ENCODE measurements around the gene TIAM2. TPM values are rescaled to one million over a fixed set of nuclear protein-coding genes. Genes with fewer than 3 reads are reported as not detected.

TIAM2 gene
- total RNA-seq, 4 donors from 2014 or later, result 25.7 to 77.1 (median 56.6) TPM

DNA sequence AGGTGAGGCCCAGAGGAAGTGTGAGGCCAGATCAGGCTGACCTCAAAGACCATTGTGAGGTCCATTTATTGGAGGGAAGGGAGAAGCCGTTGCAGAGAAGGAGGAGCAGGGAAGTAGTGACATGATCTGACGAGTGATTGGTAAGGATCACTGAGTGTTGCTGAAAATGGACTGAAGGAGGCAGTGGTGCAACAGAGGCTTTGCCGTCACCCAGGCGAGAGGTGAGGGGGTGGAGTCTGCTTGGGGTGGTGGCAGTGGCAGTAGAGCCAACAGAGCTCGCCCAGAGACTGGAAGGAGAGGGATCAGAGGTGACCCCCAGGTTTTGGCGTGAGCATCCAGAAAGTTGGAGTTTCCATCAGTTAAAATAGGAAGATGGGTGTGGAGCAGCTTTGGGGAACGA lies 200.8 kb downstream of the TIAM2 start:
- no peak overlapping the region for H3K4me3 ChIP-seq
- TF ChIP-seq, protein P1, sequence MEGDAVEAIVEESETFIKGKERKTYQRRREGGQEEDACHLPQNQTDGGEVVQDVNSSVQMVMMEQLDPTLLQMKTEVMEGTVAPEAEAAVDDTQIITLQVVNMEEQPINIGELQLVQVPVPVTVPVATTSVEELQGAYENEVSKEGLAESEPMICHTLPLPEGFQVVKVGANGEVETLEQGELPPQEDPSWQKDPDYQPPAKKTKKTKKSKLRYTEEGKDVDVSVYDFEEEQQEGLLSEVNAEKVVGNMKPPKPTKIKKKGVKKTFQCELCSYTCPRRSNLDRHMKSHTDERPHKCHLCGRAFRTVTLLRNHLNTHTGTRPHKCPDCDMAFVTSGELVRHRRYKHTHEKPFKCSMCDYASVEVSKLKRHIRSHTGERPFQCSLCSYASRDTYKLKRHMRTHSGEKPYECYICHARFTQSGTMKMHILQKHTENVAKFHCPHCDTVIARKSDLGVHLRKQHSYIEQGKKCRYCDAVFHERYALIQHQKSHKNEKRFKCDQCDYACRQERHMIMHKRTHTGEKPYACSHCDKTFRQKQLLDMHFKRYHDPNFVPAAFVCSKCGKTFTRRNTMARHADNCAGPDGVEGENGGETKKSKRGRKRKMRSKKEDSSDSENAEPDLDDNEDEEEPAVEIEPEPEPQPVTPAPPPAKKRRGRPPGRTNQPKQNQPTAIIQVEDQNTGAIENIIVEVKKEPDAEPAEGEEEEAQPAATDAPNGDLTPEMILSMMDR (IDR thresholded peaks at IDR 0.05), result no peak
- TF ChIP-seq POLR2A (IDR thresholded peaks at IDR 0.05), result no peak
- H3K9me3 ChIP-seq, result no peaks in the 10 kb centered on the region
- no peak overlapping the region for H3K27ac ChIP-seq
- intact Hi-C loops (cut with DNase I; ENCODE audit: low total_unique reads), result no loop called here
- DNase-seq, result no peak
- no peaks in the 10 kb centered on the region for H3K27me3 ChIP-seq
- H3K4me1 ChIP-seq, result no peaks in the 10 kb centered on the region
- no peaks in the 10 kb centered on the region for H3K36me3 ChIP-seq

DNA sequence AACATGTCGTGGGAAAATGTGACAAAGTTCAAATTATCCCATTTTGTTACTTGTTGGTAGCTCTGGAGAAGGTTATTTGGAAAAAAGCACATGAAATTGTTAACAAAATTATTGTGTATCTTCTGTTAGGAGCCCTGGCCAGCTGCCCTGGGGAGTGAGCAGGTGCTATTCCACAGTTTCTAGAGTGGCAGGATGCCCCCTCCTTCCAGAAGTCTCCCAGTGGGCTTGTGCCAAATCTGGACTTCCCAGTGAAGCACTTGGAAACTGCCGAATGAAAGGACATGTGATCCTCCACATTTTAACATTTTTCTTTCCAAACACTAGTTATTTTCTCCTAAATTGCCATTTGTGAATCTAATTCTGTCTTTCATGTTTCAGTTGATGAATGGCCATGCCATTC lies 201.8 kb downstream of the TIAM2 start:
- TF ChIP-seq, protein P1 (IDR thresholded peaks at IDR 0.05), result no peak
- TF ChIP-seq POLR2A (IDR thresholded peaks at IDR 0.05), result no peak
- Histone ChIP-seq H3K27ac (no peak overlapping the region), H3K36me3 (no peaks in the 10 kb centered on the region), H3K4me1 (no peaks in the 10 kb centered on the region), H3K27me3 (no peaks in the 10 kb centered on the region), H3K9me3 (no peaks in the 10 kb centered on the region), H3K4me3 (no peak overlapping the region)
- DNase-seq, result no peak
- intact Hi-C loops (cut with DNase I; ENCODE audit: low total_unique reads), result no loop called here

DNA sequence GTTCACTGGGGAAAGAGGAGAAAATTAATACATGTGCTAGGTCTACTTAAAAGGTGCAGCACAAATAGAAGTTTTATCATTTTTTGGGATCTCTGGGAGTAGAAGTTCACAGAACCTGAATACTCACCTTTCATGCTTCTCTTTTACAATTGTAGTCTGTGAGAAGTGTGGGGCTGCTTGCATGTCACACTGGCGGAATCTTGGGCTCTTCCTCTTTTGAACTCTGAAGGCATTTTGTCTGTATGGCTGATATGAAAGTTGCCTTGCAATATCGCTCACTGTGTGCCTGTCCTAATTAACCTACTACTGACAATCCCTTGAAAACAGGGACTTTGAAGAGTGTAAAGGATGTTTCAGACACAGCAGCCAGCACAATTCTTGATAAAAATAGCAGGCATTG lies 202.8 kb downstream of the TIAM2 start:
- Histone ChIP-seq H3K4me3 (no peak overlapping the region), H3K9me3 (no peaks in the 10 kb centered on the region), H3K4me1 (no peaks in the 10 kb centered on the region), H3K27me3 (no peaks in the 10 kb centered on the region), H3K36me3 (no peaks in the 10 kb centered on the region), H3K27ac (no peak overlapping the region)
- intact Hi-C loops (cut with DNase I; ENCODE audit: low total_unique reads), result no loop called here
- TF ChIP-seq, protein P1 (IDR thresholded peaks at IDR 0.05), result no peak
- no peak for TF ChIP-seq POLR2A (IDR thresholded peaks at IDR 0.05)
- DNase-seq, result no peak

DNA sequence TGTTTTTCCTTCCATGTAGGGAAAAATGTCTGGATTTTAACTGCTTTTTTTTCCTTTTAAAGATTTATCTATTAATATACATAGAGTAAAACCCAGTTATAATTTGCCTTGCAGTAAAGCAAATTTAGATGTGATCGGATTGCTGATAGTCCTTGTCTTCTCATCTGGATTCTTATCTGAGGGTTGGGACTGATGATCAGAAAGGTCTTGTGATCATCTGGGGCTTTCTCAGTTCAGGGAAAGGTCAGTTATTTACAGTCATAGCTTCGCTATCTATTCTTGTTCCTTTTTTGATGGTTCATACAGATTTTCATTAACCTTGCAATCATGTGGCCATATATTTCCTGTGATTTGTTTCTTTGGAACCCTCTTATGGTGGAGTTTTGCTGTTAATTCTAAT lies 204.9 kb downstream of the TIAM2 start:
- Histone ChIP-seq H3K4me1 (no peaks in the 10 kb centered on the region), H3K36me3 (no peaks in the 10 kb centered on the region), H3K27me3 (no peaks in the 10 kb centered on the region), H3K4me3 (no peak overlapping the region), H3K9me3 (no peaks in the 10 kb centered on the region), H3K27ac (no peak overlapping the region)
- no peak for DNase-seq
- no peak for TF ChIP-seq POLR2A (IDR thresholded peaks at IDR 0.05)
- TF ChIP-seq, protein P1 (IDR thresholded peaks at IDR 0.05), result no peak
- intact Hi-C loops (cut with DNase I; ENCODE audit: low total_unique reads), result no loop called here

DNA sequence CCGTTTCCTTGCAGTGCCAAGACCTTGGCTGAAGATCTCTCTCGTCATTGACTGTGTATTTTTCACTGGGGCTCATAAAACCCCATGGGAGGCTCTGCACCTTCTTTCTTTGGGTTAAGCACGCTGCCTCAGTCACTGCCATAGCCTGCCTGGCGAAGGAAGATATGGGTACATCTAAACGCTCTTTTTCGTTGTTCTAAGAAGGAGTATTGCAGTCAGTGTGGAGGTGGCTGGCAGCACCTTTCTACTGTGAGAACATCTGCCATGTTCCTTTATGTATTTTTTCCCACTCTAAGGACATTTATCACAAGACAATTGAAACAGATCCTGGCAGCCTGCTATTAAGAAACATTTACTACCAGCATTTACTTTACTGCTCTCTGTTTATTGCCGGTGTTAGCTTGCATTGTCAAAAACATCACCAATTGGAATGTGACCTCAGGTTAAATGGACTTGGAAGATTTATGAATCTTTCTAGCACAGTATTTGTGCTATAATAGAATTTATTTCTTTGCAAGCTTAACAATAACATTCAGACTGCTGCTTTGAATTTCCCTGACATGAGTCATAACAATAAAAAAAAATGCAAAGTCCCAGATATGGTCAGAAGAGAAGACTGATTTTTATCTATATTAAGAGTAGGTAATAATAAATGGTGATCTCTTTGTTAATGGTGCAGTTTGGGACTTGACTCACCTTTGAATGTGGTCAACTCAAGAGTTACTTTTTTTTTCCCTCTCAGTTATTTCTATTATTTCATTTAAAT lies 206.5 kb downstream of the TIAM2 start:
- intact Hi-C loops (cut with DNase I; ENCODE audit: low total_unique reads), result no loop called here
- Histone ChIP-seq H3K27ac (no peak overlapping the region), H3K4me1 (no peaks in the 10 kb centered on the region), H3K36me3 (no peaks in the 10 kb centered on the region), H3K27me3 (no peaks in the 10 kb centered on the region), H3K9me3 (no peaks in the 10 kb centered on the region), H3K4me3 (no peak overlapping the region)
- no peak for DNase-seq
- TF ChIP-seq POLR2A (IDR thresholded peaks at IDR 0.05), result no peak
- TF ChIP-seq, protein P1 (IDR thresholded peaks at IDR 0.05), result no peak

Data from uterus (tissue), 4 donors.